UCSD-AML1 (cell line): Measurements from ENCODE around the gene CD48.

Experiments
- DNase-seq: peaks from one replicate; lab custom pipeline; 2025; ENCODE audit not compliant: unreplicated experiment; lab: John Stamatoyannopoulos, UW

The CD48 gene

DNA sequence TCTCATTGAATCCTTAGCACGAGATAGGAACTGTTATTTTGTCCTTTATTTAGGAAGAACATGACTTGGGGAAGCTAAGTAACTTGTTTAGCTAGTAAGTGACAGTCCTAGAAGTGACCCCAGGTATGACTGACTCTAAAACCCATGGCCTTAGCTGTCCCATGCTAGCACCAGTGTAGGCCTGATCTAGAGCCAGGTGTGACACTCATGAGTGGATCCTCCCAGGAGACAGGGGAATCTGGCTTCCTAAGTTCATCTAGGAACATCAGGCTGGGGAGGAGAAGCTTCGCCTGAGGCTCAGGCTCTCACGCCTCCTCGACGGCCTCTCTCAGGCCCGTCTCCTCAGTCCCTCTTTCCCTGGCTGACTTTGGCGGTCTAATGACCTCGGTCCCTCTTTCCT, 31.2 kb downstream of the CD48 start:
- no peak for DNase-seq

DNA sequence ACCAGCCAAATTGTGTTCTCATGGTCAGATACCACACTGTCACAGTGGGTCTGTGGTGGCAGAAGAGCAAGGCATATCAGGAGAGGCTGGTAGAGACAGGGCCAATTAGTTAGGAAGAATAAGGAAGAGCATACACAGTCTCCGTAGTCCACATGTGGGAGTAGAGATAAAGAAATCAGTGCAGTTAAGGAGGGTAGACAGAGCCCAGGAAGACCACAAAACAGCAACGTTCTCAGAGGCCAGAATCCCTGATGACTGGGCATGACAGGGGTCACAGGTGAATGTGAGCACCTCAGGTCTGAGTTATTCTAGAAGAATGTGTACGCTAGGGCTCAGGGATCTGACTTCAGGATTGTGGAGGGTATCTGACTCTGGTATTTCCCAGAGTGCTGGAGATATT, 31.7 kb downstream of the CD48 start:
- no peak for DNase-seq

DNA sequence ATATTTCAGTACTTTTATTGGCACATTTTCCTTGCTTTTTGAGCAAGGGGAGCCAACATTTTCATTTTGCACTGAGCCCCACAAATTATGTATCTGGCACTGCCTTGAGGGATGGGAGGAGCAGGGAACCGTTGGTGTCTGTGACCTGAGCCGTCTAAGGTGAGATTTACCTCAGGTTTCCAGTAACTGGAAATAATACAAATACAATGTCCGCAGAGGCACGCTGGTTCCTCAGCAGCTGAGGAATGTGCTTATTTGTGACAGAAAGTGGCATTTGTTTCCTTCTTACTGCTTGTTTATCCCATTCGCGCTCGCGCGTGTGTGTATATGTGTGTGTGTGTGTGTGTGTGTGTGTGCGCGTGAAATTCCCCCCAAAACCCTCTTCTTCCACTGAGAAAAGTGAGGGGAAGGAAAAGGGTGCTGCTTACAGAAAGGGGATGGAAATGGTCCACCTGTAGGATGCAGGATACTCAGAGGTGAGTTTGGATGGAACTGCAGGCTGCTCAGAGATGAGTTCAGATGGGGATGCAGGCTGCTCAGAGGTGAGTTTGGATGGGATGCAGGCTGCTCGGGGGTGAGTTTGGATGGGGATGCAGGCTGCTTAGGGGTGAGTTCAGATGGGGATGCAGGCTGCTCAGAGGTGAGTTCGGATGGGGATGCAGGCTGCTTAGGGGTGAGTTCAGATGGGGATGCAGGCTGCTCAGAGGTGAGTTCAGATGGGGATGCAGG, 34.6 kb downstream of the CD48 start:
- no peak for DNase-seq

DNA sequence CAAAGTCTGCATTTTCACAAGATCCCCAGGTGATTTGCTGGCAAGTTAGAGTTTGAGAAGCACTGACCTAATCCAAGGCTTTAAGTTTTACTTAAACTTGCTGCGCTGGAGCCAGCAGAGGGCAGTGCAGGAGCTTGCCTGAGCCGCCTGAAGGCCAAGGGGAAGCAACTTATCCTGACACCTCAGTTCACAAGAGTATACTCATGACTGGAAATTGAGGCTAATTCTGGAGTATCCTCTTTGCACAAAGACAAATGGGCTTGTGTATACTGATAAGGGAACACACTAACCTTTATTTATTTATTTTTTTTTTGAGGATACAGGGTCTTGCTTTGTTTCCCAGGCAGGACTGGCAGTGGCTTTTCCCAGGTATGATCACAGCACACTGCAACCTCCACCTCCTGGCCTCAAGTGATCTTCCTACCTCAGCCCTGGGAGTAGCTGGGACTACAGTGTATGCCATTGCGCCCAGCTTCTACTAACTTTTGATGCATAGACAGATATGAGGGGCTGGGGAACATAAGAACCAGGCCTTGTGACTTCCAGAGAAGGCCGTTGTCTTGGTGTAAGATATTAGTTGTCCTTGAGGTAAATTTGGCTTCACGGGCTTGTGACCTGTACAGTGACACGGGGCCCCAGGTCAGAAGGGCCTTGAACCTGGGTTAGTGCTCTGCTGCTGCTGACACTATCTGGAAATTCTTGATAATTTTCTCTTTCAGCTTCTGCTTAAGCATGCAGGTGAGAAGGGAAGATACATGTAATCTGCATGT, 35.8 kb downstream of the CD48 start:
- peak; percentile 72 for DNase-seq

DNA sequence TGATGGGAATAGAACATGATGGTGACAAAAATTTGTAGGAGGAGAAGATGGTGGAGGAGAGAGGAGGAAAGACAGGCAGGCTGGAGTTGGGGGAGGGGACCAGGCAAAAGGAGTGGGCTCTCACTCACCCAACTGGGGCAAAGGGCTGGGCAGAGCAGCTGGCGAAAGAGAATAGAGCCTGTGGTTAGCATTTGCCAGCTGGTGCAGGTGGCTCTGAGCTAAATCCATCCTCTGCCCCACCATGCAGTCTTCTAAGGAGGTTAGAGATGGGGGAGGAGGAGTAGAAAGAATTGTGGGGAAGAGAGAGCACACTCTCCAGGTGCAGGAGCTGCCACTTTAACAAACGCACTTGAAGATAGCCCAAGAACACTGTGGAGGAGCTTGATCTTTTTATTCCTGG, 37.2 kb downstream of the CD48 start:
- DNase-seq, result no peak

DNA sequence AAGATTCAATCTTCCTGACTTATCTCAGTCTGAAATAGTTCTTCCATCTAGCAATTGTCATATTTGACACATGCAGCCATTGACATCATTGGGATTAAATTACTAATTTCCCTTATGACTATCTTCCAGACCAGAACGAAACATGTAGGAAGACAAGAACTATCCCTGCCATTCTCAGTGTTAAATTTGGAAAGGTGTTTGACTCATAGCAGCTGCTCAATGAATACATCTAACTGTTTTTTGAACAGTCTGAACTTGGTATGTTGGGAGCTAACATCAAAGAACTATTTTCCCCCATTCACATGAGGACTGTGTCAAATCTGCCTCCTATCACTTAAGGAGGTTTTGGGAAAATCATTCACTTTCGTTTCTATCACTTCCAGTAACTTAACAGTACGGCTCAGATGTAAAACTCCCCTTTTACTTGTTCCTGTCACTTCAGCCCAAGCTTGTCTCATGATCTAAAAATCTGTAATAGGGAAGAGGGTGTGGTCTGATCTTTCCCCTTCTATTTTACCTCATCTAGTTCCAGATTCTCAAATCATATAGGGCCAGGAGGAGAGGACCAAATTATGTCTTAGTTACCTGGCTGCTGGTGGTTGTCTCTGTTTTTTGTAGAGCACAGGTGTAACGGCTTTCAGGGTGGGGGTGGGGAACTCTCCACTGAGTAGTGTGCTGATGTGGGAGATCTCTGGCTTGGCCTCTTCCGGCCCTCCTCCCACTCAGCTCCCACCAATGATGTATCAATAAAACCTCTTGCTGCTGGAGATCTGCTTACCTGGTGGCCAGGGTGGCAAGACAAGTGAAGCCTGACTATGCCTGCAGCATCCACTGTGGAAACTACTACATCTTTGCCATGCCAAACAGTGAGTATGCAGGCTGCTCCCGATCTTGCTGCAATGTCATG, 38.6 kb downstream of the CD48 start:
- no peak for DNase-seq

DNA sequence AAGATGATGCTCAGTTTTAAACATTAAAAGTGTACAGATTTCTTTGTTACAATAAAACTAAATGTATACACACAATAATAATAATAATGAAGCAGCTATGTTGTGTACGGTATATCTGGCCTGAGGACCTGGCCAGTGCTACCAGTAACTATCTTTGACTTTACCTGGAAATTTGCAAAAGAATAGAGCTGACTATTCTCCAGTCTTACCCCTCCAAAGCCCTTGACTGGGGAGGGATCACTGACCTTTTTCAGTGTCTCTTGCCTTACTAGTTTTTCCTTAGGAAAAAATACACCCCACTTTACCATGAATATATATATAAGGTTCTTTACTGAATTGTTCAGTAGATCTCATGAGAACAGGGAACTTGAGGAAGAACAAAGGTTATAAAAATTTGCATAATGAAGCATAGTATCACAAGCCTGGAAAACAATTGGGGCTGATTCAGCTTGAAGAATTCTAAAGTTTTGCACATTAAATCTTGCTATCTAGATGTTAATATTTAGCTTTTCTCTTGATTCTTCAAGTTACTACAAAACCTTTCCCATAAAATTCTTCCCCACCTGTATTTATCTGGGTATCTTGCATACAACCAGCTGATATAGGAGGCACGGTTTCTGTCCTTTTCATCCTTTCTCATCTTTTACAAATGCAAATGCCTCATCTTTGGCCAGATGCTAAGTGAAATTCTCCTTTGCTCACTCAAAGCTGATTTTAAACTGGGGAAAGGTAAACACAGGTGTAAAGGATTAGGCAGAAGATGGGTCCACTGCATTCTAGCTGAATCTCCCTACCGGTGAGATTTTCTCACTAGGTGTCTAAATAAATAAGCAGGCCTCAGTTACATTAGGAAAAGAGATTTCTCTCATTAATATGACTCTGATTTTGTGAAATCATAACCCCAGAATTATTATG, 39.8 kb downstream of the CD48 start:
- DNase-seq, result no peak

DNA sequence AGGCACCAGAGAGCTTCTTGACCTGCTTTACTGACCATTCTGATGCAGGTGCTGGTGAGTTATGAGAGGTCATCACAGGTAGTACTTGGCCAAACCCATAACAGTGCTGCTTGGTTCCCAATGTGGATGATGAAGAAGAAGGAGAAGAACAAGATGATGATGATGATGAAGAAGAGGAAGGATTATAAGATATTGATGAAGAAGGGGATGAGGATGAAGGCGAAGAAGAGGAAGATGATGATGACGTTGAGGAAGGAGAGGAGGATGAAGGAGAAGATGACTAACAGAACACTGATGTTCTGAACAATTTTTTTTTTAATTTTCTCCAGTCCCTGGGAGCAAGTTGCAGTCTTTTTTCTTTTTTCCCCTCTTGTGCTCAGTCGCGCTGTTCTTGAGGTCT, 40.9 kb downstream of the CD48 start:
- DNase-seq, result no peak

DNA sequence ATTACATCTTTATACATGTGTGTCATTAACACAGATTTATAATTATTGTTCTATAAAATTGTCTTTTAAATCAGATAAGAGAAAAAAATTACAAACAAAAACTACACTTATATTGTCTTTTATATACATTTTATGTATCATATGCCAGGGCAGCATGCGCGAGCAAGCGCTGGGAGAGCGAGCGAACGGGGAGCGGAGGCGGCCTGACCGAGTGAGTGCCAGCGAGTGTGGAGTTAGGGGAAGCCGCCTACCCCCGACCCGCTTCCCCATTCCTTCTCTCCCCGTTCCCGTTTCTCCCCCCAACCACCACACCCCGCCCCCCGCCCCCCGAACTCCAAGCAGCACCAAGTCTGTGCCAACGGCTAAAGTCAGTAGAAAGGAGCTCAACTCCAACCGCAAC, 41.8 kb downstream of the CD48 start:
- DNase-seq, result no peak

DNA sequence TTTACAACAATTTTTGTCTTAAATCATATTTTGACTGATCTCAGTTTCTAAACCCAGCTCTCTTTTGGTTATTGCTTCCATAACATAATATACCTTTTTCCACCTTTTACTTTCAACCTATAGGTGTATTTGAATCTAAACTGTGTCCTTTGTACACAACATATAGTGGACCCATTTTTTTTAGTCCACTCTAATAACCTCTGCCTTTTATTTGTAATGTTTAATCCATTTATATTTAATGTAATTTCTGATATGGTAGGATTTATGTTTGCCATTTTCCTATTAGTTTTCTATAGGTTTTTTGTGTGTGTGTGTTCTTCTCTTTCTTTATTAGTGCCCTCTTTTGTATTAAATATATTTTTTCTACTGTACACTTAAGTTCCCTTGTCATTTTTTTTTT, 42.3 kb downstream of the CD48 start:
- no peak for DNase-seq

DNA sequence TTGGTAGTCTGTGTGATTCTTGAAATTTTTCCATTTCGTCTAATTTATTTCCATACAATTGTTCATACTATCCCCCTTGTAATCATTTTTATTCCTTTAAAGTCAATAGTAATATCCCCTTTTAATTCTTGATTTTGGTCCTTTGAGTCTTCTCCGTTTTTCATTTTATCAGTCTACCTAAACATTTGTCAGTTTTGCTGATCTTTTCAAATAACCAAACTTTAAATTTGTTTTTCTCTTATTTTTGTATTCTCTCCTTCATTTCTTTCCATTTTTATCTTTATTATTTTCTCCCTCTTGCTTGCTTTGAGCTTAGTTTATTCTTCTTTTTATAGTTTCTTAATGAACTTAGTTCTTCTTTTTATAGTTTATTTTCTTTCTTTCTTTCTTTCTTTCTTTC, 43.7 kb downstream of the CD48 start:
- DNase-seq, result no peak

DNA sequence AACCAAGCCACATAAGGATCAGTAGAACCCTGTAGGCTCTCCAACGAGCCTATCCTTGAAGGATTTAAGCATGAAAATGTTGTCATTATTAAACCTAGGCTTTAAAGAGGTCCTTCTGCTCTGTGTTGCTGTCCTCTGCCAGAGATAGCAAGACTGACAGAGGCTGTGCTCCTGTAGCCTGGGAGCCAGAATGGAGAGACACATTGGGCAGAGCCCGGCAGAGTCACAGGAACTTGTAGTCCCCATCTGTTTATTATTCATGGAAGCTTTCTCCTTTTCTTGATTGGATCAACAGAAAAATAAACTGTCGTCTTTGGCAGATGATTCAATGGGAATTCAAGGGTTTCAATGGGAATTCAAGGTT, 45.6 kb downstream of the CD48 start:
- DNase-seq, result no peak

DNA sequence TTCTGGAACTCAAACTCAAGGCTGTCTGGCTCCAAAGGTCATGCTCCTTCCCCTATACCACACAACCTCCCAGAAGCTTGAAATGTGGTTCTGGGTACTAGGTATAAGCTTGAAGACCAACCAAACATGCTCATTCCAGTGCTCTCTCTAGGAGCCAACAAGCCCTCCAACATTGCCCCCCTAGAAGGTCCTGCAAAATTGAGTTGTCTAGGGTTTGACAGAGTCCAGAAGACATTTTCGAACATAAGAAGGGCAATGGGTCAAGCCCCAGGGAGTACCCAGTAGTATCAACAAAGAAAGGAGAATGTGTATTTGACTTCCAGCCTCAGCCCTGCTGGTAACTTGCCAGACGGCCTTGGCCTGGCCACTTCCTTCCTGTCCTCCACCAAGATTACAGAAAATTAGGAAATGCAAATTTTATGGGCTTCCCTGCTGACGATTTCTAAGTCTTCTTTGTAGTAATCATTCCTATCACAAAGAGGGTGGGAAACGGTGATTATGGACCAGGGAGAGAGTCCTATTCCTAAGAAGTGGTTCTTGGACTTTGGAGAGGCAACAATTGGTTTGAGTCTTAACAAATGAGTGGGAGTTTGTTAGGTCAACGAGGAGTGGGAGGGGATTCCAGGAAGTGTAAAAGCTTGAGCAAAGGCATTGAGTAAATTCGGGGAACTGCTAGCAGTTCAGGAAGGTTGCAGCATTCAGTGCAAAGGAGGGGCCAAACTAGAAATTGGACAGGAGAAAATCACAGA, 46.1 kb downstream of the CD48 start:
- peak; percentile 62 for DNase-seq

DNA sequence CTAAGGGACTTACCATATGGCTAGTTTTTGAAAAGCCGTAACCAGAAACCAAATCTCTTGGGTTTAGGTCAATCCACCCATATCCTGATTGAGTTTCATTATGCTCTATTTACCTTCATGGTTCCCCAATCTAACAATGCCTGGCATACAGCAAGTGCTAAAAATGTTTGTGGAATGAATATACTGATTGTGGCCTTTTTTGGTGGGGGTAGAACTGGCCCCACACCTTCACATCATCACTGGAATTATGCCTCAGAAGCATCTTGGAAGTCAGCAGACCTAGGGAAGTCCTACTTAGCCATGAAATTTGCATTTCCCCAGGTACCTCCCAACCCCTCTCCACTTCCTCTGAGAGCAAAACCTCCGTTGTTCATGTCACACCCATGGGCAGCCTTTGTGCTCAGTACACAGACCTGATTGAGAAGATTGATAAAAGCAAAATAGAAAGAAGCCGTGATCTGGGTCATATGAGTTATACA, 47.0 kb downstream of the CD48 start:
- no peak for DNase-seq

DNA sequence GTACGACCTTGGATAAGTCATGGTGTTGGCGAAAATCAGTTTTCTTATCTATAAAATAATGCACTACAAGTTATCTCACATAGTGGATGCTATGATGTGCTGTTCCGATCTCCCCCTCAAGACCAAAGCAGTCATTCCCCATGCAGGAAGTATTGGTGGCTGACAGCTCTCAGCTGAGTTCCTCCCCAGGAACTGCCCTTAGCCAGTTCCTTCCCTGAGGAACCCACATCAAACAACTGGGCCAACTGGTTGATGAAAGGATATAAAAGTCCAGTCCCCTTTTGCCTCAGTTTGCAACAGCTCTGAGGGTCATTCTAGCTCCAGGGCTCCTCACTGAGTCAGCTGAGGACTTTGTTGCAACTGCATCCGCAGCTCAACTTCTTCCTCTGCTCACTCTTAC, 48.7 kb downstream of the CD48 start:
- DNase-seq, result peak; percentile 52

DNA sequence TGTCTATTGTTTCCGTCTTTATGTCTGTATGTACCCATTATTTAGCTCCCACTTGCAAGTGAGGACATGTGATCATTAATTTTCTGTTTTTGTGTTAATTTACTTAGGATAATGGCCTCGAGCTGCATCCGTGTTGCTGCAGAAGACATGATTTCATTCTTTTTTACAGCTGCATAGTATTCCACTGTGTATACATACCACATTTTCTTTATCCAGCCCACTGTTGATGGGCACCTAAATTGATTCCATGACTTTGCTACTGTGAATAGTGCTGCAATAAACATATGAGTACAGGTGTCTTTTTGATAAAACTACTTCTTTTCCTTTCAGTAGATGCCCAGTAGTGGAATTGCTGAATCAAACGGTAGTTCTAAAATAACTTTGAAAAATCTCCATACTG, 52.1 kb downstream of the CD48 start:
- DNase-seq, result no peak

DNA sequence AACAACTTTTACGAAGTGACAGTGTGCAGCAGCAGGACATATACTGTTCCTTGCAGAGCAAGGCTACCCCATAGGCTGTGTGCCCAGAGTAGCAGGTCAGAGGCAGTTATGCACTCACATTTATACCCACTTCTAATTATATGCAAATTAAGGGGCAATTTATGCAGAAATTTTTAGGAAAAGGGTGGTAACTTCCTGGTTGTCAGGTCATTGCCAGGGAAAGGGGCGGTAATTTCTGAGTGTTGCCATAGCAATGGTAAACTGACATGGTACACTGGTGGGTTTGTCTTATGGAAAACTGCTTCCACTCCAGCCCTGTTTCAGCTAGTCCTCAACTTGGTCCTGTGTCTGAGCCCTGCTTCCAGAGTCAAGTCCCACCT, 52.8 kb downstream of the CD48 start:
- no peak for DNase-seq

DNA sequence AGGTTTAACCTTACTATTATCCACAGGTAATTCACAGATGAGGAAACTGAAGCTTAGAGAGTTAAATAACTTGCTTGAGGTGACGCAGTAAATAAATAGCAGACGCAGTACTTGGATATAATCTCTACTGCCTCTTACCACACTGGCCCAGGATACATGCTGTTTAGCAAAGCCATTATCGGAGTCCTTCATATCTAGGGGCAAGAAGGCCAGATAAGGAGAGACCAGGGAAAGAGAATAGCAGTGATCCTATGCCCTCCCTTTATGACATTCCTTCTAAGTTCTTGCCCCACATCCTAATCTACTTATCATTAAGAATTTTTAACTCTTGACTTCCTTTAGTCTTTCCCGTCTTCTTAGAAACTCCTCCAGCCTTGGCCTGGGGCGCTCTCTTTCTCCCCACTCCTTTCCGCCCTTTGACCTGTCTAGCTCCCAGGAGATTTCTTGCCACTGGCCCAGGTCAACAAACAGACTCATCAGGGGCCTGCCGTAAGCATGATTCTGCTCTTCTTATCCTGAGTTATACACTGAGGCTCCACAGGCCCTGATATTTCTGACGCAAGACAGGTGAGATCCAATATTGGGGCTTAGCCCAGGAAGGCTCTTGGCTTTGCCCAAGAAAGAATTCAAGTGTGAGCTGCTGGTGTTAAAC, 53.3 kb downstream of the CD48 start:
- DNase-seq, result no peak

DNA sequence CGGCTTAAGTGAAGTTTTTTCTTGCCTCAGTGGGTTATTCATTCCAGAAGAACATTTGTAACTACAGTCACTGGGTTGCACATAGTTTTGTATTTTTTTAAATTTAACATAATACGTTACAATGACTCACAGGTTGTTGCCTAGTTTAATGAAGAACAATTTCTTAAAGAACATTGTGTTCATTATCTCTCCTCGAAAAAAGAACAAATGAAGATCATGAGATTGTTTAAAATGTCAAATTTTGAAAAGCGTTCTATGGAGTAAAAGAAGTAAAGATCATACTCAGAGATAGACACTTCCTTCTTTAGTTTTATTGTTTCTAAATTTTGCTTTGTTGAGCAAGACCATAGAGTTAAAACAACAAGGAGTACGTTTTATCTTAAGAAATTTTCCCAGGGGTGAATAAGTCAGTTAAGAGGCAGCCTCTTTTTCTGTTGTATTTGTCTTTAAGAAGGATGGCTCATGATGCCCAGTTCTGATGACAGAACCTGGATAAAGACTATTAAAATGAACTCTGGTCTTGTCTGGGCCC, 54.3 kb downstream of the CD48 start:
- no peak for DNase-seq
